Activated naive CD4-positive, alpha-beta T cell treated with anti-CD3 and anti-CD28 coated beads, Interleukin-2, amount 10 ng/mL, durations not matched to agents 7 days and 5 days (primary cell): ENCODE measurements around the gene MAST3.
"Not testable (repeated sequence)": the region's sequence is repeated elsewhere in the genome, so short reads cannot be mapped to it uniquely, and the experiment has no call there.

Experiments
- CTCF ChIA-PET: fragments of 350-600 bp; sonication (Branson Sonifier 250); formaldehyde crosslinking; loops from one replicate; lab custom pipeline; 2021; ENCODE audit warnings: antibody characterized with exemption; lab: Charles Lee
- DNase-seq: peaks from one replicate; pipeline ENCODE4 v3.0.0-alpha.2; 2020
- H3K27ac Mint-ChIP-seq: one replicate; pipeline ENCODE4 v1.8.0; 2021; ENCODE audit warnings: mild to moderate bottlenecking, moderate library complexity, mixed read lengths
- H3K27me3 Mint-ChIP-seq: one replicate; pipeline ENCODE4 v1.8.0; 2021; ENCODE audit warnings: mild to moderate bottlenecking, mixed read lengths
- H3K36me3 Mint-ChIP-seq: one replicate; pipeline ENCODE4 v1.8.0; 2021; ENCODE audit warnings: mixed read lengths
- H3K4me1 Mint-ChIP-seq: one replicate; pipeline ENCODE4 v1.8.0; 2021; ENCODE audit warnings: mixed read lengths
- H3K4me3 Mint-ChIP-seq: one replicate; pipeline ENCODE4 v1.8.0; 2021; ENCODE audit warnings: mild to moderate bottlenecking, moderate library complexity, mixed read lengths
- H3K9me3 Mint-ChIP-seq: one replicate; pipeline ENCODE4 v1.8.0; 2021; ENCODE audit warnings: mixed read lengths

The MAST3 gene

GRCh38 chr19:18156841-18157464 lies 59.4 kb downstream of the MAST3 start:
- Mint-ChIP-seq H3K4me1 (peaks cover 28% of the 10 kb centered on the region), H3K27ac (no peak overlapping the region), H3K9me3 (no peaks in the 10 kb centered on the region), H3K27me3 (no peaks in the 10 kb centered on the region), H3K36me3 (peaks cover 5% of the 10 kb centered on the region), H3K4me3 (no peak overlapping the region)
- CTCF ChIA-PET: no interaction called here
- no peak for DNase-seq

GRCh38 chr19:18157465-18158063 lies 60.0 kb downstream of the MAST3 start:
- peaks cover 4% of the 10 kb centered on the region for H3K36me3 Mint-ChIP-seq
- DNase-seq: no peak
- no peaks in the 10 kb centered on the region for H3K9me3 Mint-ChIP-seq
- CTCF ChIA-PET: no interaction called here
- no peak overlapping the region for H3K4me3 Mint-ChIP-seq
- no peaks in the 10 kb centered on the region for H3K27me3 Mint-ChIP-seq
- H3K4me1 Mint-ChIP-seq: peaks cover 24% of the 10 kb centered on the region
- no peak overlapping the region for H3K27ac Mint-ChIP-seq

GRCh38 chr19:18158467-18158866 lies 60.9 kb downstream of the MAST3 start:
- CTCF ChIA-PET: no interaction called here
- no peak for DNase-seq

GRCh38 chr19:18159059-18159616 lies 61.6 kb downstream of the MAST3 start:
- DNase-seq, H3K27me3 Mint-ChIP-seq, H3K9me3 Mint-ChIP-seq, H3K27ac Mint-ChIP-seq, H3K4me3 Mint-ChIP-seq: not testable (repeated sequence)
- CTCF ChIA-PET: interaction anchor here (1.0 to 2.0 kb wide), 2 partner anchors 7 to 47 kb away, joined by 3 to 9 read pairs; no protein-coding TSS in a partner anchor
- H3K4me1 Mint-ChIP-seq: peaks cover 19% of the 10 kb centered on the region
- peaks cover 13% of the 10 kb centered on the region for H3K36me3 Mint-ChIP-seq

More at GRCh38 chr19:18158467-18158866, 60.9 kb downstream of the MAST3 start:
- Mint-ChIP-seq H3K4me3 (no peak overlapping the region), H3K27ac (no peak overlapping the region), H3K27me3 (no peaks in the 10 kb centered on the region), H3K36me3 (peaks cover 10% of the 10 kb centered on the region), H3K4me1 (peaks cover 24% of the 10 kb centered on the region), H3K9me3 (no peaks in the 10 kb centered on the region)

- H3K27ac Mint-ChIP-seq: no peak overlapping the region
- DNase-seq: no peak
- no peaks in the 10 kb centered on the region for H3K9me3 Mint-ChIP-seq
- peaks cover 14% of the 10 kb centered on the region for H3K4me1 Mint-ChIP-seq
- peaks cover 13% of the 10 kb centered on the region for H3K36me3 Mint-ChIP-seq
- H3K27me3 Mint-ChIP-seq: no peaks in the 10 kb centered on the region
- CTCF ChIA-PET: interaction anchor here (1.0 to 2.0 kb wide), 5 partner anchors 8 to 50 kb away, joined by 3 to 9 read pairs (median 3); no protein-coding TSS in a partner anchor
- H3K4me3 Mint-ChIP-seq: no peak overlapping the region
Observed at GRCh38 chr19:18159810-18160209, 62.2 kb downstream of the MAST3 start.

GRCh38 chr19:18160493-18160970 lies 63.0 kb downstream of the MAST3 start:
- H3K4me3 Mint-ChIP-seq: peak overlapping the region; percentile 50
- no peaks in the 10 kb centered on the region for H3K27me3 Mint-ChIP-seq
- no peak for DNase-seq
- peak overlapping the region; percentile 75 for H3K27ac Mint-ChIP-seq
- H3K9me3 Mint-ChIP-seq: no peaks in the 10 kb centered on the region
- CTCF ChIA-PET: interaction anchor here (0.8 to 2.0 kb wide), 5 partner anchors 9 to 51 kb away, joined by 3 to 9 read pairs (median 3); no protein-coding TSS in a partner anchor
- peaks cover 14% of the 10 kb centered on the region for H3K4me1 Mint-ChIP-seq
- H3K36me3 Mint-ChIP-seq: peaks cover 11% of the 10 kb centered on the region

- H3K27me3 Mint-ChIP-seq: no peaks in the 10 kb centered on the region
Observed at GRCh38 chr19:18160971-18161635, 63.5 kb downstream of the MAST3 start.

GRCh38 chr19:18161636-18162002 lies 64.0 kb downstream of the MAST3 start:
- Mint-ChIP-seq H3K4me1 (peaks cover 9% of the 10 kb centered on the region), H3K36me3 (peaks cover 20% of the 10 kb centered on the region), H3K27me3 (no peaks in the 10 kb centered on the region), H3K9me3 (no peaks in the 10 kb centered on the region), H3K4me3 (no peak overlapping the region), H3K27ac (no peak overlapping the region)
- CTCF ChIA-PET: interaction anchor here (0.7 to 0.9 kb wide), 2 partner anchors 19 to 52 kb away, joined by 3 read pairs; no protein-coding TSS in a partner anchor
- no peak for DNase-seq

More at GRCh38 chr19:18160971-18161635, 63.5 kb downstream of the MAST3 start:
- DNase-seq: peak; percentile 80
- Mint-ChIP-seq H3K9me3 (no peaks in the 10 kb centered on the region), H3K36me3 (peaks cover 17% of the 10 kb centered on the region), H3K4me1 (peaks cover 14% of the 10 kb centered on the region), H3K27ac (peak overlapping the region; percentile 75), H3K4me3 (peak overlapping the region; percentile 50)
- CTCF ChIA-PET: interaction anchor here (0.7 to 2.0 kb wide), 6 partner anchors 9 to 51 kb away, joined by 3 to 9 read pairs (median 3); no protein-coding TSS in a partner anchor

- Mint-ChIP-seq H3K36me3 (peaks cover 27% of the 10 kb centered on the region), H3K27me3 (no peaks in the 10 kb centered on the region), H3K9me3 (no peaks in the 10 kb centered on the region), H3K4me3 (no peak overlapping the region), H3K27ac (no peak overlapping the region), H3K4me1 (peaks cover 13% of the 10 kb centered on the region)
- CTCF ChIA-PET: interaction anchor here (1.0 to 6.2 kb wide), 4 partner anchors 10 to 167 kb away, joined by 3 to 57 read pairs (median 9); no protein-coding TSS in a partner anchor
- DNase-seq: no peak
Observed at GRCh38 chr19:18164072-18164471, 66.5 kb downstream of the MAST3 start.

- DNase-seq: no peak
- Mint-ChIP-seq H3K36me3 (peaks cover 29% of the 10 kb centered on the region), H3K27me3 (no peaks in the 10 kb centered on the region), H3K4me1 (peaks cover 6% of the 10 kb centered on the region), H3K9me3 (no peaks in the 10 kb centered on the region), H3K27ac (no peak overlapping the region), H3K4me3 (no peak overlapping the region)
- CTCF ChIA-PET: interaction anchor here (1.2 to 6.2 kb wide), 6 partner anchors 14 to 169 kb away, joined by 3 to 57 read pairs (median 8); partner anchors contain the start of gene PIK3R2
Observed at GRCh38 chr19:18165794-18166544, 68.4 kb downstream of the MAST3 start.

- Mint-ChIP-seq H3K27me3 (no peaks in the 10 kb centered on the region), H3K4me1 (peaks cover 4% of the 10 kb centered on the region), H3K36me3 (peaks cover 29% of the 10 kb centered on the region), H3K27ac (no peak overlapping the region), H3K9me3 (no peaks in the 10 kb centered on the region), H3K4me3 (no peak overlapping the region)
- DNase-seq: no peak
- CTCF ChIA-PET: interaction anchor here (1.0 to 6.2 kb wide), 6 partner anchors 12 to 110 kb away, joined by 3 to 57 read pairs (median 3); partner anchors contain the start of gene PIK3R2
Observed at GRCh38 chr19:18167011-18167410, 69.4 kb downstream of the MAST3 start.

- Mint-ChIP-seq H3K27ac (no peak overlapping the region), H3K27me3 (no peaks in the 10 kb centered on the region), H3K36me3 (peaks cover 26% of the 10 kb centered on the region), H3K4me1 (peaks cover 8% of the 10 kb centered on the region), H3K9me3 (no peaks in the 10 kb centered on the region), H3K4me3 (no peak overlapping the region)
- CTCF ChIA-PET: interaction anchor here (0.6 to 6.2 kb wide), 17 partner anchors 11 to 230 kb away, joined by 3 to 57 read pairs (median 3); partner anchors contain the start of genes ARRDC2, MAST3 and PIK3R2
- peak; percentile 79 for DNase-seq
Observed at GRCh38 chr19:18167975-18168645, 70.5 kb downstream of the MAST3 start.
